Neural cell (in vitro differentiated cells): ENCODE results near the gene ARHGEF7. TPM values are rescaled to one million over a fixed set of nuclear protein-coding genes. Genes with fewer than 3 reads are reported as not detected.

Experiments
- H2AFZ ChIP-seq: fragments of 200-600, 300-800 bp; sonication (generic), shearing (Covaris generic); 2 replicates; pipeline ENCODE4 v1.6.0; 2014; ENCODE audit warnings: low read depth, mild to moderate bottlenecking, antibody characterized with exemption, low read length, moderate library complexity
- H3F3A ChIP-seq: fragments of 200-600 bp; shearing (Covaris generic); 2 replicates; pipeline ENCODE4 v1.6.1; 2016; ENCODE audit warnings: mild to moderate bottlenecking, moderate library complexity, mixed read lengths, antibody characterized with exemption, low read length; ENCODE audit not compliant: insufficient read depth, poor library complexity, severe bottlenecking
- H3K27ac ChIP-seq: fragments of 200-600, 300-800 bp; sonication (generic), shearing (Covaris generic); 2 replicates; pipeline ENCODE4 v1.5.1; 2014; ENCODE audit warnings: mild to moderate bottlenecking, low read length, moderate library complexity
- H3K27me3 ChIP-seq: fragments of 300-800, 200-600 bp; sonication (generic), shearing (Covaris generic); 2 replicates; pipeline ENCODE4 v1.6.0; 2014; ENCODE audit warnings: mild to moderate bottlenecking, low read depth, low read length, moderate library complexity; ENCODE audit not compliant: insufficient read depth
- H3K36me3 ChIP-seq: fragments of 300-800, 200-600 bp; sonication (generic), shearing (Covaris generic); 2 replicates; pipeline ENCODE4 v1.5.1; 2014; ENCODE audit warnings: mild to moderate bottlenecking, antibody characterized with exemption, low read length, moderate library complexity; ENCODE audit not compliant: insufficient read depth
- H3K4me2 ChIP-seq: fragments of 300-800, 200-600 bp; sonication (generic), shearing (Covaris generic); 2 replicates; pipeline ENCODE4 v1.6.0; 2014; ENCODE audit warnings: mild to moderate bottlenecking, low read length
- H3K4me3 ChIP-seq: fragments of 300-800, 200-600 bp; sonication (generic), shearing (Covaris generic); 2 replicates; pipeline ENCODE4 v1.5.1; 2014; ENCODE audit warnings: mild to moderate bottlenecking, low read length, moderate library complexity
- H3K79me2 ChIP-seq: fragments of 200-600 bp; shearing (Covaris generic); replicated peaks from 2 replicates; pipeline ENCODE4 v1.6.0; 2014; ENCODE audit warnings: mild to moderate bottlenecking, low read length, moderate library complexity; ENCODE audit not compliant: insufficient read depth
- H3K9ac ChIP-seq: fragments of 300-800, 200-600 bp; sonication (generic), shearing (Covaris generic); 2 replicates; pipeline ENCODE4 v1.6.1; 2016; ENCODE audit warnings: mild to moderate bottlenecking, low read length, mixed read lengths
- H3K9me2 ChIP-seq: fragments of 200-600 bp; shearing (Covaris generic); 2 replicates; pipeline ENCODE4 v1.6.1; 2016; ENCODE audit warnings: mild to moderate bottlenecking, low read length, mixed read lengths; ENCODE audit not compliant: insufficient read depth
- H3K9me3 ChIP-seq: fragments of 200-600, 300-800 bp; sonication (generic), shearing (Covaris generic); 2 replicates; pipeline ENCODE4 v1.6.1; 2016; ENCODE audit warnings: mild to moderate bottlenecking, mixed run types, low read length, moderate library complexity, mixed read lengths
- H4K20me1 ChIP-seq: fragments of 200-600 bp; shearing (Covaris generic); 2 replicates; pipeline ENCODE4 v1.6.1; 2016; ENCODE audit warnings: mild to moderate bottlenecking, mixed run types; ENCODE audit not compliant: insufficient read depth
- EP300 ChIP-seq: fragments of 450-650 bp; conservative IDR thresholded peaks from 2 replicates; pipeline ENCODE4 v1.6.1; 2014; ENCODE audit warnings: antibody characterized with exemption, mild to moderate bottlenecking, moderate library complexity; ENCODE audit not compliant: poor library complexity, severe bottlenecking
- EZH2 ChIP-seq: fragments of 200-600, 300-800 bp; shearing (Covaris generic), sonication (generic); IDR thresholded peaks from 2 replicates; pipeline ENCODE4 v1.6.1; 2014; ENCODE audit warnings: antibody characterized with exemption, low read length, borderline replicate concordance, mild to moderate bottlenecking; ENCODE audit not compliant: insufficient read depth, poor library complexity, severe bottlenecking
- MXI1 ChIP-seq: fragments of 450-650 bp; conservative IDR thresholded peaks from 2 replicates; pipeline ENCODE4 v1.6.1; 2014; ENCODE audit warnings: antibody characterized with exemption, mild to moderate bottlenecking; ENCODE audit not compliant: poor library complexity, severe bottlenecking
- POLR2AphosphoS5 ChIP-seq: IDR thresholded peaks from 2 replicates; pipeline ENCODE4 v1.6.1; 2012
- RAD21 ChIP-seq: fragments of 450-650 bp; conservative IDR thresholded peaks from 2 replicates; pipeline ENCODE4 v1.6.1; 2014; ENCODE audit warnings: antibody characterized with exemption, mild to moderate bottlenecking, moderate library complexity
- REST ChIP-seq: IDR thresholded peaks from 2 replicates; pipeline ENCODE4 v1.6.1; 2012; ENCODE audit warnings: borderline replicate concordance
- SMC3 ChIP-seq: fragments of 450-650 bp; conservative IDR thresholded peaks from 2 replicates; pipeline ENCODE4 v1.6.1; 2014; ENCODE audit warnings: antibody characterized with exemption, mild to moderate bottlenecking, moderate library complexity; ENCODE audit not compliant: poor library complexity
- TAF1 ChIP-seq: IDR thresholded peaks from 2 replicates; pipeline ENCODE4 v1.6.1; 2012; ENCODE audit warnings: low read depth
- polyA plus RNA-seq: library from polyadenylated mRNA; depleted of rRNA; stranded (reverse); fragments of >200 nt; gene quantifications from 2 replicates; pipeline ENCODE4 v1.2.3, GENCODE V29; 2014
- TF ChIP-seq, protein P1 (sequence below): fragments of 450-650 bp; IDR thresholded peaks from 2 replicates; pipeline ENCODE4 v1.5.1; 2014; ENCODE audit warnings: antibody characterized with exemption, mild to moderate bottlenecking, moderate library complexity; ENCODE audit not compliant: poor library complexity, severe bottlenecking

ARHGEF7 gene
- polyA plus RNA-seq, 1 donor from 2014 or later: 155 TPM

DNA sequence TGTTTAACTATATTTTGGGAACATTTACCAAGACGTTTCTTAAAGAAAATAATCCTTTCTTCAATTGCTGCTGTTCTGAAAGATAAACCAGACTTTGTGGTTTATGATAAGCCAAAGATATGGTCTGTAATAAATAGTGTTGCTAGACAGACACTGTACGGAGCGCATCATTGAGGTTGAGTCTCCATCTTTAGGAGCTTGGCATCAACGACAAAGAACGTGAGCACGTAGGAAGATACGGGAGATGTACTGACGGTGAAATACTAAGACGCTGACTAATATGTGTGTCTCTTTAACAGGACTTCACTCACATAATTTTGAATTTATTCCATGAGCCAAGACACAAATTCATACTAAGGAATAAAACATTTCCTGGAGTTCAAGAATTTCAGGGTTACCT is 221.6 kb downstream of the ARHGEF7 start:
- no peaks in the 10 kb centered on the region for H3K9me3 ChIP-seq
- H3K36me3 ChIP-seq: no peaks in the 10 kb centered on the region
- no peak overlapping the region for H3K4me2 ChIP-seq
- H4K20me1 ChIP-seq: no peaks in the 10 kb centered on the region
- no peaks in the 10 kb centered on the region for H3F3A ChIP-seq
- no peak overlapping the region for H3K4me3 ChIP-seq
- TF ChIP-seq RAD21: no peak
- TF ChIP-seq TAF1: no peak
- no peak for TF ChIP-seq EP300
- TF ChIP-seq POLR2AphosphoS5: no peak
- TF ChIP-seq, protein P1, sequence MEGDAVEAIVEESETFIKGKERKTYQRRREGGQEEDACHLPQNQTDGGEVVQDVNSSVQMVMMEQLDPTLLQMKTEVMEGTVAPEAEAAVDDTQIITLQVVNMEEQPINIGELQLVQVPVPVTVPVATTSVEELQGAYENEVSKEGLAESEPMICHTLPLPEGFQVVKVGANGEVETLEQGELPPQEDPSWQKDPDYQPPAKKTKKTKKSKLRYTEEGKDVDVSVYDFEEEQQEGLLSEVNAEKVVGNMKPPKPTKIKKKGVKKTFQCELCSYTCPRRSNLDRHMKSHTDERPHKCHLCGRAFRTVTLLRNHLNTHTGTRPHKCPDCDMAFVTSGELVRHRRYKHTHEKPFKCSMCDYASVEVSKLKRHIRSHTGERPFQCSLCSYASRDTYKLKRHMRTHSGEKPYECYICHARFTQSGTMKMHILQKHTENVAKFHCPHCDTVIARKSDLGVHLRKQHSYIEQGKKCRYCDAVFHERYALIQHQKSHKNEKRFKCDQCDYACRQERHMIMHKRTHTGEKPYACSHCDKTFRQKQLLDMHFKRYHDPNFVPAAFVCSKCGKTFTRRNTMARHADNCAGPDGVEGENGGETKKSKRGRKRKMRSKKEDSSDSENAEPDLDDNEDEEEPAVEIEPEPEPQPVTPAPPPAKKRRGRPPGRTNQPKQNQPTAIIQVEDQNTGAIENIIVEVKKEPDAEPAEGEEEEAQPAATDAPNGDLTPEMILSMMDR: no peak
- TF ChIP-seq SMC3: no peak
- no peak for TF ChIP-seq MXI1
- no peak for TF ChIP-seq REST
- no peak for TF ChIP-seq EZH2
- no peaks in the 10 kb centered on the region for H3K79me2 ChIP-seq
- no peak overlapping the region for H3K9ac ChIP-seq
- no peaks in the 10 kb centered on the region for H3K27me3 ChIP-seq
- H2AFZ ChIP-seq: no peak overlapping the region
- H3K9me2 ChIP-seq: no peaks in the 10 kb centered on the region
- no peak overlapping the region for H3K27ac ChIP-seq

- Histone ChIP-seq H3K4me2 (no peak overlapping the region), H3K9ac (no peak overlapping the region)
Observed at GRCh38 chr13:111337206-111337605, 222.1 kb downstream of the ARHGEF7 start.

More at GRCh38 chr13:111337206-111337605, 222.1 kb downstream of the ARHGEF7 start:
- Histone ChIP-seq H4K20me1 (no peaks in the 10 kb centered on the region), H3K9me2 (no peaks in the 10 kb centered on the region), H3K36me3 (no peaks in the 10 kb centered on the region), H3K79me2 (no peaks in the 10 kb centered on the region), H3K9me3 (no peaks in the 10 kb centered on the region), H3K27me3 (no peaks in the 10 kb centered on the region), H3F3A (no peaks in the 10 kb centered on the region), H3K4me3 (no peak overlapping the region), H2AFZ (no peak overlapping the region), H3K27ac (no peak overlapping the region)
- TF ChIP-seq EZH2 (no peak), REST (no peak), MXI1 (no peak), EP300 (no peak), TAF1 (no peak), RAD21 (no peak), SMC3 (no peak), POLR2AphosphoS5 (no peak)
- TF ChIP-seq, protein P1: no peak
